GM18868 (cell line): ENCODE results near the gene SHOC2.

ENCODE experiments used
- ATAC-seq: cut with Tn5 transposase; IDR thresholded peaks from one replicate; pipeline ENCODE4 v1.9.1; 2021; ENCODE audit warnings: mild to moderate bottlenecking, moderate library complexity; ENCODE audit not compliant: unreplicated experiment

Gene SHOC2

DNA sequence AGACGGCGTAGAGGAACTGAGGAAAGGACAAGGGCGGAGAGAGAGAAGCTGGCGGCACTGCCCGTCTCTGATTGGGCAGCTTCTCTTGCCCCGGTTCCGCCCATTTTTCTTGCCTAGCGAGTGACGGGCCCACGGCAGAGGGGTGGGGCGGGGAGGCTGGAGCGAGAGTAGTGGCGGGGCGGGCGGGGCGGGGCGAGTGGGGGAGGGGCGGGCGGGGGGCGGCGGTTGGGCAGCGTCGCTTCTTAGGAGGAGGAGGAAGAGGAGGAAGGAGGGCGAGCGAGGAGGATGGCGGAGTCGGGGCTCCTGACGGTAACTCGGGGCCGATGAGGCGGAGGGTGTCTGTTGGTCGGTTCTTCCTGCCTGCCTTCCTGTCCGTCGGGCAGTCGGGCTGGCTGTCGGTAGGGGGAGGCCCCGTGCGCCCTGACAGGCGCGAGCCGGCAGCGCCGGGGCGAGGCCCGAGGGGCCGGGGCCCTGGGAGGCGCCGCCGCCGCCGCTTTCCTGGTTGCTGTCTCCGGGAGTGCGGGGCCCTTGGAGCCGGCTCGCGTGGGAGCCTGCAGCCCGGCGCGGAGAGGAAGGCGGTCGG lies at the start of gene SHOC2:
Gene SHOC2 (plus strand): TSS at position 256 of the 583 bp plus-strand sequence. CDS start 44,755 bp downstream, outside the sequence.
- ATAC-seq, result peak; percentile 8

DNA sequence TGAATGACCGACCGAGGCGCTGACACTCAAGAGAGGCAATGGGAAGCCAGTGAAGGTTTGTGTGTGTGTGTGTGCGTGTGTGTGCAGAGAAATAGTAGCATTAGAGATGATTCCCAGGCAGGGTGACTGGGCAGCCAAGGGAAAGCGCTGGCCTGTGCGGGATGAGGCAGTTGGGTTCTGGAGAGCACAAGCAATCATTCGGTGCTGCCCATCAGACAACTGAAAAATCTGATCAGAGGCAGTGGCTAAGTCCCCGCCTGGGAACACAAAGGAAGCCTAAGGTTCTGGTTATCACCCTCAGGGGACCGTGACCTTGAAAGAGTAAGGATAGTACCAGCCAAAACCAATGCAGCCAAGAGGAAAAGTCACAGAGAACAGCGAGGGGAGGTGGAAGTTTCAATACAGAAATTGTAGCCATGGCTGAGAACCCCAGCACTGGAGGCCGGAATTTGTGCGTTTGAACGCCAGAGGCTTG lies 48.5 kb upstream of the SHOC2 start:
- ATAC-seq, result no peak

DNA sequence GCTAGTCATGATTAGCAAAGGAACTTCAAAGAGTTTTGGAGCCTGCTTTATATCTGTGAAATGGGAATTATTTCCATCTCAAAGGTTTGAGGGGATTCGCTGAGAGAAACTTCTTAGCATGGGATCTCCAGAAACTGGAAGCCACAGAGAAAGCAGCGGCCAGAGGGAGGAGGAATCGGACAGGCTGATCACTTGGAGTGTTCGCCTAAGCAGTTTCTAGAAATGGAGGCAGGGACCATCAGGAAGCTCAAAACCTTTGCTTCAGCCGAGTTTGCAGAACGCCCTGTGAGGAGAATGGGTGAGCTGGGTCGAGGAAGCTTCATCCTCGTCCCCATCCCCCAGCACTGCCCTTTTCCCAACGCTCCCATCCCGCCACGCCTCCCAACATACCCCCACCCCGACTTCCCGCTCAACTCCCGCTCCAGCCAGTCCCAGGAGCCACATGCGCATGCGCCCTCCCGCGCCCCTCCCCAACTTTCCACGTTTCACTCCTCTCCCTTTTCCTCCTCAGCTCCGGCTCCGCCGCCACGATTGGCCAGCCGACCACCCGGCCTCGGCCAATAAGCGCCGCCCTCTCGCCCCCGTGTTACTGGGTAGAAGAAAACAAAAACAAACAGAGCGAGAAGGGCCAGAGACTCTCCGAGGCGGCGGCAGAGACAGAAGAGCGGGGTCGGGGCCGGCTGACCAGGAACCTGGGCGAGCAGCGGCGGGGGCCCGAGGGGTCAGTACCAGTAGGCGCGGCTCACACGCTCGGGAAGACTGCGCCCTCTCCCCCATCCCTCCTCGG lies 47.9 kb upstream of the SHOC2 start, which contains the start of gene PDCD4:
Gene PDCD4 (plus strand): TSS at position 631 of the 787 bp plus-strand sequence. CDS start 4,100 bp downstream, outside the sequence.
- ATAC-seq, result peak; percentile 73

DNA sequence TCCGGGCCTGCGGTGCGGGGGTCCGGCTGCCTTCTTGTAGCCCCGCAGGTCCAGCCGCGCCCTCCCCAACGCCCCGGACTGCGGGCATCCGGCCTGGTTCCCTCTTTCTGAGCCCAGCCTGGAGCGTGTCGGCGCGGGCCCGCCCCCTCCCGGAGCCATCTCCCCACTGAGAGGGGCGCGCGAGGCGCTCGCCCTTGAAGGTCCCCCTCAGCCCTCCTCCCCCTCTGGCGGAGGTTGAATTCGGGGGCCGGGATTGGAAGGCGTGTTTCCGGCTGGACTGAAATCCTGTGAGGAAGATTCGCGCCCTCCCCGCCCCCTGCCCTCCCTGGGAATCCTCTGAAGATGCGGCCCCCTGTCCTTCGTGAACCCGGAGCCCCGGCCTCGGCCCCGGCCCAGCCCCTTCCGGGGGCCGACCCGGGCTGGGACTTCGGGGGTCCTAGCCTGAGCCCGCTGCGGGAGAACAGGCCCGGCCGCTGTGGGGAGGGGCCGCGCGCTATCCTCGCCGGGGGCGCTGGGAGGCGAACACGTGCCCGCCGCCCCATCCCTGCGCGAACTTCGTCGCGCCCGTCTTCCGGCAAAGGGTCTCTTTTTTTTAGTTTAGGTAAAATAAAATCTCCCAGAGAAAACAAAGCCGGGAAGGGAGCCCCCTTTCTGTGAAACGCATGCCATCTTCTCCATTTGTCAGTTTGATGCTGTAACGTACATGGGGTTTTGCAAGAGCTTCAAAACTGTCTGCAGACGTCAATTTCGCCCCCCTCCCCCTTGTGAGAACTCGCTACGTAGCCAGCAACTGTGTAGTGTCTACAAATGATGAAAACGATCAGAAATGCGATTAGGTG lies 47.0 kb upstream of the SHOC2 start:
- peak; percentile 37 for ATAC-seq

DNA sequence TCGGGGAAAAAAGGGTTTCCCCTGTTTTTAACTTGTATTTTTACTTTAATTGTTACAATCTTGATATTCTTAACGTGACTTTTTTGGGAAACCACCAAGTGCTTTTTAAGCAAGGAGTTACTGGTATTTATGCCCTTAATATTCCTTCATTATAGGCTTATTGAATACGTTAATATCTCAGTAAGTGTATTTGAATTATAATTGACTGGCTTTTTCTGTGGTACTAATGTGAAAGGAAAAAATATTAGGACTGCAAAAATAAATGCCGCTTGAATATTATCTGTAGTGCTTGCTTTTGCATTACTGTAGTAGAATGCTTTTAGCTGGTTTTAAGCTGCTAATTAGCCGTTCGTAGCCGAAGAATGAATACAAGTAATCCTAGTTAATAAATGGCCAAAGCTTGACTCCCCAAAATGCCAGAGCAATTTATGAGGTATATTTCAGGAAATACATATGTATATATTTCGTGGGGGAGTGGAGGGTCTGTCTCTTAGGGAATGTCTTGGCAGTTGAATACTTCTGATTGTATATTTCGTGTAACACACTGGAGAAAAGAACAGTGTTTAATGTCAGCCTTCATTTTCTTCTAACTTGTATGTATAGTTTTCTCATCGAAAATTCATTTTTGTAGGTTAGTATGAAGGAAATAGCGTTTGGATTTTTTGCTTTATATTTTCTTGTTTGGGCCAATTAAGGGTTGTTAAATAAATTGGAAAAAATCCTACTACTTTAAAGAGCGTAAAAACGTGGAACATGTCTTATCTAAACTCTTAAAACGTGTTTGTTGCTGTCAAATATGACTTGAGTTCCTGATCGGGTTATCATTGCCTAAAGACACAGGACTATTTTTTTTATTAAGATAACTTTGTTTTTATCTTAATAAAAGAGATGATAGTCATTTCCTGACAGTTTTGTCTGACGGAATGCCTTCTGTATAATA lies 46.1 kb upstream of the SHOC2 start:
- ATAC-seq, result no peak

- no peak for ATAC-seq
Observed at GRCh38 chr10:110873951-110874350, 45.5 kb upstream of the SHOC2 start.

GRCh38 chr10:110876000-110876399 lies 43.4 kb upstream of the SHOC2 start:
- ATAC-seq, result no peak

- ATAC-seq, result no peak
Observed at GRCh38 chr10:110876788-110877187, 42.6 kb upstream of the SHOC2 start.

- ATAC-seq, result no peak
Observed at GRCh38 chr10:110880012-110880411, 39.4 kb upstream of the SHOC2 start.

DNA sequence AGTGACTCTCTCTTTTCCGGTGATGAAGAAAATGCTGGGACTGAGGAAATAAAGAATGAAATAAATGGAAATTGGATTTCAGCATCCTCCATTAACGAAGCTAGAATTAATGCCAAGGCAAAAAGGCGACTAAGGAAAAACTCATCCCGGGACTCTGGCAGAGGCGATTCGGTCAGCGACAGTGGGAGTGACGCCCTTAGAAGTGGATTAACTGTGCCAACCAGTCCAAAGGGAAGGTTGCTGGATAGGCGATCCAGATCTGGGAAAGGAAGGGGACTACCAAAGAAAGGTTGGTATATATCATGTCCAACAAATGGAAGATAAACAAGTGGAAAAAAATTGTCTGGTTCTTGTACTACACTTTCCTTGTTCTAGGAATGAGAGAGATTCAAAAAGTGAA lies 38.2 kb upstream of the SHOC2 start:
- no peak for ATAC-seq

DNA sequence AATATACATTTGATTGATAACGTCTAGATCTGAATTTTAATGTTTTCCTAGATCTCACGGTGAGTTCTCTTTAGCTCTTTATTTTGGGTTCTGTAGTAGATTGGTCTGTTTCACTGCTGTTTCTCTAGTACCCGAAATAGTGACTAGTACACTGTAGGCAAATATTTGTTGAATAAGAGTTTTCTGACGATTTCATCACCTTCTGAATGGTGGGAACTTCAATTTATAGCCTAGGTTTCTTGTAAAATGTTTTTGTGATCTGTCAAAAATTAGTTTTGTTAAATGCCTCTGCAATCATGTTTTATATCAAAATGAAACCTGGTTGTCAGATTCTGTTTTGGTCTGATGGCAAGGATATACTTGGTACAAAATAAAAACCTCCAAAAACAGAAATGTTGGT lies 37.5 kb upstream of the SHOC2 start:
- no peak for ATAC-seq

- ATAC-seq, result no peak
Observed at GRCh38 chr10:110883924-110884323, 35.5 kb upstream of the SHOC2 start.

- ATAC-seq, result no peak
Observed at GRCh38 chr10:110885932-110886674, 33.3 kb upstream of the SHOC2 start.

- ATAC-seq, result no peak
Observed at GRCh38 chr10:110887560-110887959, 31.8 kb upstream of the SHOC2 start.

DNA sequence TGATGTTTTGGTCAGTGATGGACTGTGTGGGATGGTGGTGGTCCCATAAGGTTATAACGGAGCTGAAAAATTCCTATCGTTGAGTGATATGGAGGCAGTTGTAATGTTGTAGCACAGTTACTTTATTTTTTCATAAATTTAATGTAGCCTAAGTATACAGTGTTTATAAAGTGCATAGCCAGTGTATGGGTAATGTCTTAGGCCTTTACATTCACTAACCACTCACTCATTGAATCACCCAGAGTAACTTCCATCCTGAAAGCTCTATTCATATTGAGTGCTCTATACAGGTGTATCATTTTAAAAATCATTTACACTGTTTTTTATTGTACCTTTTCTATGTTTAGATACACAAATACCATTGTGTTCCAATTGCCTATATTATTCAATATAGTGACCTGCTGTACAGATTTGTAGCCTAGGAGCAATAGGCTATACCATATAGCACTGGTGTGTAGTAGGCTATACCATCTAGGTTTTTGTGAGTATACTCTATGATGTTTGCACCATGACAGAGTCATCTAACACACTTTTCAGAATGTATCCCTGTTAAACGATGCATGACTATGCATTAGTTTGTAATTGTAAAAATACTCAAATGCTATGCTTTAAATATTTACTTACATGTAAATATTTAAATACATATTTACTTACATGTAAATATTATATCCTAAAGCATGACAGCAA lies 26.7 kb upstream of the SHOC2 start:
- ATAC-seq, result no peak

DNA sequence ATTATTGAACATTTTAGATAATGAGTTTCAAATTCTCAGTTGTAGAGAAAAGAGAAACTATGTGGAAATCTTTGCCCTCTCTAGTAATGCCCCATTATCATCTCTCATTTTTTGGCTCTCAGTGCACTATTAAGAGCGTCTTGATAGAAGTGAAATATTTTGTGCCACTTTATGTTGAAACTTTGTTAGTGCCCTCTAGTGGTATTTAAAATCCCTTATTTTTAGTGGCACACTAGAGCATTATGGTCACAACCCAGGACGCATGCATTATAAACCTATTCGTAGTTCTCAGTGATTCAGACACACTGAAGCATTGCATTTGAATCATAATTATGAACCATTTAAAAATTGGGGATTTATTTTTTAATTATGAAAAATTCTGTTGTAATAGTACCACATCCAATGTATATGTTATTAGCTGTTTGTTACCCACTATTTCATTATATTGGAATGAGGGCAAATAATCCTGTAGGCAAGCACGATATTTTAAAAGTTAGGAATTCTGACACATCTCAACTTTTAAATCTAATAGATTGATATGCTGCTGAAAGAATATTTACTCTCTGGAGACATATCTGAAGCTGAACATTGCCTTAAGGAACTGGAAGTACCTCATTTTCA lies 25.7 kb upstream of the SHOC2 start:
- peak; percentile 74 for ATAC-seq

- no peak for ATAC-seq
Observed at GRCh38 chr10:110897184-110897583, 22.2 kb upstream of the SHOC2 start.

GRCh38 chr10:110898391-110898790 lies 21.0 kb upstream of the SHOC2 start:
- no peak for ATAC-seq

DNA sequence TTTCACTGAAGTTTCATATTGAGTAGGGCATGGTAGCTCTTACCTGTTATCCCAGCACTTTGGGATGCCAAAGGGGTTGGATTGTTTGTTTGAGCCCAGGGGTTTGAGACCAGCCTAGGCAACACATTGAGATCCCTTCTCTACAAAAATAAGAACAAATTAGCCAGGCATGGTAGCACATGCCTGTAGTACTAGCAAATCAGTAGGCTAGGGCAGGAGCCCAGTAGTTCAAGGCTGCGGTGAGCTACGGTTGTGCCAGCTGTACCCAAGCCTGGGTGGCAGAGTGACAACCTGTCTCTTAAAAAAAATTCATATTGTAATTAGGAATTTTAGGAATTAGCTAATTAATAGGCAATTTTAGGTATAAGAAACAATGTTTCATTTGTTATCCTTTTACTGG lies 18.4 kb upstream of the SHOC2 start:
- no peak for ATAC-seq
